HG03520 (cell line): Measurements from ENCODE around the gene LRCH1.

Experiments used
- ATAC-seq: cut with Tn5 transposase; IDR thresholded peaks from one replicate; pipeline ENCODE4 v1.9.1; 2021; ENCODE audit warnings: mild to moderate bottlenecking, moderate library complexity; ENCODE audit not compliant: unreplicated experiment

The LRCH1 gene

DNA sequence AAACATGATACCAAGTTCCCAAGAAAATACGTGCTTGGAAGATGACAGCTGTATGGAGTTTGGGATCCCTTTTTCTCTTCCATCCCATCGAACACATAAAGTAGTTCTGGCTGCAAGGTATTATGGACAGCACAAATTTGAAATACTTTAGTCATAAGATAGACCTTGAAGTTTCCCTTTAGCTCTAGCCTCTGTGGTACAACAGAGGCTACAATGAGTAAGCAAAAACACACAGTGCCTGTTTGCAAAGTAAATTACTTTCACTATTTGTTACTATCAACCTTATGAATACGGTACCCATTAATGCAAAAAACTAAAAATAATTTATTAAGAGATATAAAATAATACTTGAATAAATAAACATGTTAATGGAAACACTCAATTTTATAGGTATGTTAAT lies 21.0 kb upstream of the LRCH1 start:
- no peak for ATAC-seq

DNA sequence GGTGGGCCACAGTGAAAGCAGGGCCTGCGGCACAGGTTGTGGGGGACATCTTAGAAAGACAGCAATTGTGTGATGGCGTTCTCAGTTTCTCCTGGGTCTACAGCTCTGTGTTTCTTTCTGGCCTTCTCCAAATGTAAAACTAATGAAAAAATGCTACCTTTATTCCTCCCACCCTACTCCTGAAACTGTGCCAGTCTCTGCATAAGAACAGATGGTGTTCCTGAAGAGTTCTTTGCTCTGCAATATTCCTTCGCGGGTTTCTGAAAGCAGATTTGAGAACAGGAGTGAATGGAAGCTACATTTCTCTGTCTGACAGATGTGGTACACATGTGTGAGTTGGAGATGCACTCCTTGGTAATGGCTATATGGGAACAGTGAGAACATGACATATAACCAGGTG lies 18.0 kb upstream of the LRCH1 start:
- no peak for ATAC-seq

DNA sequence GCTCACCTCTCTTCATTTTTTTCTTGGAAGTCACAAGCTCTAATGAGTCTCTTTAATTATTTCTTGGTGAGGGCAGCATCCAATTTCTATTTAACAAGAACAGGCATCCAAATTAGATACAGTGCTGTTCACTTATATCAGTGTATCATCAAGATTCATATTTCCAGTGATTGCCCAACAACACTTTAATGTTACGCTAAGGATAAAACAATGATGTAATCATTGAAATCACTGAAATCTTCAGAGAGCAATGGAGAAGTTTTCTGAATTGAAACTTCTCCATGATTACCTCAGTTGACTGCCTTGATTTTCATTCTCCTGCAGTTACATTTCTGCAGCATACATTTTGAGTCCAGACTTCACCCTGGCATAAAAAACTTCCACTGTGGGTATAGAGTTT lies 17.1 kb upstream of the LRCH1 start:
- ATAC-seq, result no peak

DNA sequence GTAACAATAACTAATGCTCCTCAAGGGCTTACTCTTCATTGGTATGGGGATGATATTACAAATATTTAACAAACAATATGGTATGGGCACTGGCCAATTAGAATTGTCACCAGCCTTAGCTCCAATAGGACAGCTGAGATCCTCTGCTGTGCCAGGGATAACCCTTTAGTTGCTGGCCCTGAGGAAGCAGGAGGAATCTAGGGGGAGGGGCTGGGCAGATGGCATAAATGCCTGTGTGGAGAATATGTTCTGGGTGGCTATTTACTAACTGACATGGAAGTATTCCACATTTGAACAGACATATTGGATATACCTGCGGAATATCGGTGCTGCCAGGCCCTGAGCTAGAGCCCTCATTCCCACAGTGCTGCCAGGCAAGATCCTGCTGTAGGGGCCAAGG lies 16.6 kb upstream of the LRCH1 start:
- no peak for ATAC-seq

DNA sequence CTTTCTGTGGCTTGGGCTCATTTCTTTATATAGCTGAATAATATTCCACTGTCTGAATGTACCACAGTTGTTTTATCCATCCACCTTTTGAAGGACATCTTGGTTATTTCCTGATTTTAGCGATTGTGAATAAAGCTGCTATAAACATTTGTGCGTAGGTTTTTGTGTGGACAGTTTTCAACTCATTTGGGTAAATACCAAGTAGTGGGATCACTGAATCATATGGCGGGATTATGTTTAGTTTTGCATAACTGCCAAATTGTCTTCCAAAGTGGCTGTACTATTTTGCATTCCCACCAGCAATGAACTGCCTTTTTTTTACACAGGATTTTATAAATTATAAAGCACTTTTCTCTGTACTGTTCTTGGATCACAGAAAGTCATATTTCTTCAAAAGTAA lies 13.7 kb upstream of the LRCH1 start:
- ATAC-seq, result no peak

DNA sequence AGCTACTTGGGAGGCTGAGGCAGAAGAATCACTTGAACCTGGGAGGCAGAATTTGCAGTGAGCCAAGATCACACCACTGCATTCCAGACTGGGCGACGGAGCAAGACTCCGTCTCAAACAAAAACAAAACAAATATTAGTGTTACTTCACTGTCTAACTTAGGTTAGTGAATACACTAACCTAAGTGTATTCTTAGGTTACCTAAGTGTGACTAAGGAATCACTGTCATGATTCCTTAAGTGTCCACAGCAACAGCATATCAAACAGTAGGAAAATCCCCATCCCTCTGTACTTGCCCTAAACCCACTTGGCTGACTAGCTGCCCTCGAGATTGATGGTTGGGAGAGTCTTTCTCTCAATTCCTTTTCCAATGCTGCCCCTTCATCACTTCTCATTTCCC lies 11.8 kb upstream of the LRCH1 start:
- no peak for ATAC-seq

DNA sequence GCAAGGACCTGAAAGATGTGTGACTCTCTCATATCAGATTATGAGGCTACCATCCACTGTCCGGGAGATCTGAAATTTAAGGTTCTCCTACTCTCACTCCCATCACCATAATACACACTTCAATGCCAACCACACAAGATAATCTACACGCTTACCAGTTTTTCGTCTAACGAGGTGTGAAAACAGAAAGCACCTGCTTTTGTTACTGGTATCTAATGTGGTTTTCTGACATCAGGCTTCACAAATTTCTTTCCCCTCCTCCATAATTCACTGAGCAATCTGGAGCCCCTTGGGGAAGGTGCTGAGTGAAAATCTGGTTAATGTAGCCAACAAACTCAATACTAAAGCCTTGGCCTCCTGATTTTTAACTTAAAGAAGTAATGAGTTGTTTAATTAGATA lies 10.1 kb upstream of the LRCH1 start:
- ATAC-seq, result no peak

DNA sequence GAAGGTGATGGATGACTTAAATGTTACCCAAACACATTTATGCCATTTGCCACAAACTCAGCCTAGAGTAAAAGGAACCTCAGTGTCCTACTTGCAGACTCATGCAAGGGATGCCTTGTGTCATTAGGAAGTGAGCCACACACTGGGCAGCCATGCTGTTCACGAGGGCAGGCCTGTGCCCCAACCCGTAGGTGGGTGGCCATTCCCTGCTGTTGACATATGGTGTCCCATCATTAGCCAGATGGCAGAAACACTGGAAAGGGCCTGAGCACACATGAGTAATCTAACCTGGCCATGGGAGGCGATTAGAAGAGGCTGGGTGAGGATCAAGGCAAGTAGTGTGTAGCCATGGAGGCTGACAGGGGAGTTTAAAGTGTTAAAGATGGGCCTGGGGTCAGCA lies 9.7 kb upstream of the LRCH1 start:
- no peak for ATAC-seq

DNA sequence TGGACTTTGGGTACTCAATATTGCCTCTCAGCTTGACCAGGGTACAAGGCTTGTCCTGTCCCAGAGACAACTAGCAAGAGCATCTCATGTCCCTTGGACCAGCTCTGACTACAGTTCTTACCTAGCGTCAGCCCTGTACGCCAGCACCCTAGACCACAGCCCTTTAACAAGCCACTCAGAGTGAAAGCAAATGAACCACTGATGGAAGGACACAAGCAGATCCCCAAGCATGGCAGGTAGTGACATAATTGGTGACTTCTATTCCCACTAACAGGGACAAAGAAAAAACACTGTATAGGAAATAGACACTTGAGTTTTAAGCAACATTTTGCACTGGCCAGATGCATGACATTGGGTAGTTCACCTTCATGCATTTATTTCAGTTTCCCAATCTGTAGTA lies 8.8 kb upstream of the LRCH1 start:
- ATAC-seq, result peak; percentile 76

DNA sequence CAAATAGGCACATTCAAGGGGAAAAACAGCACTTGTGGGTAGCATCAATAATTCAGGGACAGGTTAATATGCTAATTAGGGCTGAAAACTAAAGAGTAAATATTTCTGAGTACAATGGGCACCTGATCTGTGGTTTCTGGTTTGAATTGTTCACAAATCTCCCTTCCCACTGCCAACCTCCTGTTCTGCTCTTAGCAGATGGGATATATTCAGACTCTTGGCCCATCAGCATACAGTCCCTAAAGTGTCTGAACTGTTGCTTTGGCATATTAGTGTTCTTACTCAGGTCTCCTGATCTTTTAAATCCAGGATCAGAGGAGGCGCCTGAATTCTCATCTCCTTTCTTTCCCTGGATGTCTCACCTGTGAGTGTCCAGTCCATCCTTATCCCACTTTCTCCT lies 8.2 kb upstream of the LRCH1 start:
- no peak for ATAC-seq

DNA sequence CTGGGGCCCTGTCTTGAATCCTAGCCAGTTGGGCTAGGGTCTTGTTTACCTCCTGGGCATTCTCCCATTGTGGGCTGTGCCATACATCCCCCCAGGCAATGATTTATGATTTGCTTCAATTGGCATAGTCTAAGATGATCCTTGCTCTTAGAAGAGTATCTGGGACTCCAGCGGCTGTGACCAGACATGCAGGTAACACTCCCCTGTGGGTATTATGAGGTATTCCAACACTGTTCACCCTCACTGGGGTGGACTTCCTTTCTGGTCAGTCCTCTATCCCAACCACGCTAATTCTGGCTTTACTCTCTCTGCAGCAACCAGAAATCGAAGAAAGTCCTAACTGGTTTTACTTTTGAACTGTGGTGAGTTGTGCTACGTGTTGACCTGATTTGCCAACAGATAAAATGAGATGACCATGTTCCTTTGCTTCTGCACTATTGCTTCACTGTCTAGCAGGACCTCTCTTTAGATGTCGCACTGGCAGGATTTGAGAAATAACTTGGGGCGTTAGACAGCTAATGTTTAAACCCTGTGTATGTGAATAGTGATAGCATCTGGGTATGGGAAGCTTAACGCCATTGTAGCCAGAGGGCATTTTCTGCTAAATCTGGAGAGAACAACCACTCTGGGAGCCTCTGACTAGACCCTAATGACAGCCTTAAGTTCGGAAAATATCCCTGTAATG lies 6.7 kb upstream of the LRCH1 start:
- ATAC-seq, result no peak

DNA sequence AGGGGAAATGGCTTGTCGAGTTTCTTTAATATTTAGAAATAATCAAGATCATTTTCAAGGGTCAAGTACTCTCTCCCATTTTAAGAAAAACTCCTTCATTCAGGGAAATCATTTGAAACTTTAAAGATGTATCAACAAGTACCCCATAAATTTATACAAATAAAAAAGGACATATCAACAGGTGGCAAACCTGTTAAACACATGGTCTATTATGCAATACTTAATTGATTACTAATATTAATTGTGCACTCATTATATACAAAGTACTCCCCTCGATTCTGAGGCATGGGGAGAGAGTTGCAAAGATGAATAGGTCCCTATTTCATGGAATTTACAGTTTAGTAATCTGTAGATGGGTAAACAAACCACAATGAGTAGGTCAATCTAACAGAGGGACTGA lies 2.1 kb upstream of the LRCH1 start:
- no peak for ATAC-seq

DNA sequence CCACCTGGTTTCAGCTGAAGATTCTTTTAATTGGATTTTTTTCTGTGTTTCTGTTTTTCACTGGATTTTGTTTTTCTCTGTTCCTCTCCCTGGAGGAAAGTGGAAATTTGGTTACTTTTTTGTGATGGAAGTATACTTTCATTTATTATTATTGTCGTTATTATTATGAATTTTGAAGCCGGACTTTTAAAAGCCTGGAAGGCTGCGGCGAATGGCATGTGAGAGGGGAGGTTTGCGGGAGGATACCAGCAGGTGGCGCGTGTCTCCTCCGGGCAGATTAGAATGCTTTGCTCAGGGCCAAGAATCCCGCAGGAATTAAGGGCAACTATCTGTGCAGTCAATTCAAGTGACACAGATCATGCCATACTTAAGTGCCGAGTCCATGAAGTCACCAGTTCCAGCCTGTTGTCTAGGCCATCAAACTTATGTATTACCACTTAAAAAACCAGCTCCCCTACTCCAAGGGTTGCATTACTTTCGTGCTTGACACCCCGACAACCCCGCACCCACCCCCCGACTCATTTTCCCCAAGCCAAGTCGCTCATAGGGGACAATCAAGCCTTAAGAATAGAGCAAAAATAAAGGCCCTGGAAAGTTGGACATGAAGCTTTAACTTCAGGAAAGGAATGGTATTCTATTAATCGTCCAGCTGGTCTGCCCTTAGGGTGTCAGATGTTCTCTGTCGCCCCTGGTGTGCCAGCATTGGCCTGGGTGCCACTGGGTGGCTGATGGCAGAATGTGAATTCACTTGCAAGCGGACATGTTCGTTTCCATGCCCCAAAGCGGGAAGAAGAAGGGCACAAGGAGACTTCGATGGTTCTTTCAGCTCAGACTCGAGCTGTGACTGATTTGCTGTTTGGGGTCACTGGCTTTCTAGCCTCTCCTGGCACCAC lies 1.3 kb upstream of the LRCH1 start:
- no peak for ATAC-seq

DNA sequence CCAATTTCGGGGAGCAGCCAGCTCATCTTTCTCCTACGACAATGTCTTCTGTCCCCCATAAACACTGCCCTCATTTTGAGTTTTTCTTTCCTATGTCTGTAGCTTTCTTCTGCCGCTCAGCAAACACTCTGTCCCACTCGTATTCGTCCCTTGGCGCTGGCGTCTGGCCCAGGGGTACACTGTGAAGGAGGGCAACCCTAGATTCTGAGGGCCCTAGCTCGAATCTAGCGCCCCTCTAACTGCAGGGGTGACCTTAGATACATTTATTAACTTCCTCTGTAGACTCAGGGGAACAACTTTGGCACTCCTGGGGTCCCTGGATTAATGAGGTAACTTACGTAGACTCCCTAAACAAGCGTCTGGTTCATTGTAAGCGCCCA lies 677 bp upstream of the LRCH1 start:
- ATAC-seq, result no peak

DNA sequence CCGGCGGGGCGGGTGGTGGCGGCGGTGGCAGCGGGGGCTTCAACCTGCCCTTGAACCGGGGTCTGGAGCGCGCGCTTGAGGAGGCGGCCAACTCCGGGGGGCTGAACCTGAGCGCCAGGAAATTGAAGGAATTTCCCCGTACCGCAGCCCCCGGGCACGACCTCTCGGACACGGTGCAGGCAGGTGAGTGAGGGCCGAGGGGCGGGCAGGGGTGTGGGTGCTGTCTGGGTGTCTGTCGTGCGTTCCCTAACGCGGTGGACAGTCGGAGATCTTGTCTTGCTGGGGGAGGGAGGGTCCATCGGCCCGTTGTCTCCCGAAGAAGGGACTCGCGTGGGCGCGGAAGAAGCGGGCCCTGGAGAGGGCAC lies 533 bp downstream of the LRCH1 start:
- ATAC-seq, result no peak

DNA sequence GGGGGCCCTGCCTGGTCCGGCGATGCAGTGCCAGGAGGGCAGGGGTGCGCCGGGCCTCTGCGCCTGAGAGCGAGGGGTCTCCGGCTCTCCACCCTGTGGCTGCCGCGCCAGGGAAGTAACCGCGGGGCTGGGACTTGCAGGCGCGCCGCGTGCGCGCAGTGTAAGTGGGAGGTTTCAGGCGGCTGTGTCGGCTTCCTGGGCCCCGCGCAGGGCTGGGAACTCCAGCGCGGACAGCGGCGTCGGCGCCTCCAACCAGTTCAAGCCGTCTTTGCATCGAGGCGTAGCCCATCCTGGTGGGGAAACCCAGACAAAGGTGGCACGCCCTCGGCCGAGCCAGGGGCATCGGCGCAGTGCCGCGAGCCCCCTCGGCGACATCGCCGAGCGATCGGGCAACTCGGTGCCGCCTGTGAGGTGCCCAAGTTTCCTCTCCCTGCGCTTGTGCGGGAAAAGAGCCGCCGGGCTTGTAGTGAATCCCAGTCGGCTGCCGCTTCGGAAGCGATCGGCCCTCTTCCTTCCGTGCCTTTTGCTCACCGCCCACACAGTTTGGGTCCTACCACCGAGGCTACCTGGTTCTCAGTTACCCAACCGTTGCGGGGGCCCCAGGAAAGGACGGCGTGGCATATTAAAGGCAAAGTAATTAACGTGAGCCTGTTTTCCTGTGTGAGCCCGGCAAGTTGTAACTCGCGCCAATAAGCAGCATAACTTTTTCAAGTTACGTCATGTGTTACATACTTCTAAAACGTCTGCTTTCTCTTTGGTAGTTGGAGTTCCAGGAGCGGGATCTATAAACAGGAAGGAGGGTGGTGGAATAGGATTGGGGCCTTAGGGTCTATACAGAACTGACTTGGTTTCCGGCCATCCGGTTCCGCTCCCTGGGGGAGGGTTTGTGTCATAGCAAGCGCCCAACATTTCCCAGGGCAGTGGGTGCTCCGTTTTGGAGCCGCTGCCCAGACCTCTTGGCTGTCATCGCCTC lies 1.2 kb downstream of the LRCH1 start:
- peak; percentile 31 for ATAC-seq

DNA sequence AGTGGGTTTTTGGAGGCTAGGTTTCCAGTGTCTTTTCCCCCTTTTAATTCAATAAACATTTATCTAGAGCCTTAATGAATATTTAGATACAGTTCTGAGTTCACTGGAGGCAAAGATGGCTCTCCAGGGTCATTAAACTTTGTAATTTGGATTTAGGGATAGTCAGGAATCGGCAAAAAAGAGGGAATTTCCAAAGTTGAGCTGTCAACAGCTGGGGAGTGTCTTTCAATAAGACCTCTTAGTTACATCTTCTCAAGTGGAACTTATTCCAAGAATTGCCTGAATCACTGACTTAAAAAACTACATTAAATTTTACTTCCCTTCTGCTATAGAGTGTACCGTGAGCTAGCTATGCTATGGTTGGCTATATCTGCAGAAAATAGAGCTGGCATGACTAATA lies 2.0 kb downstream of the LRCH1 start:
- ATAC-seq, result no peak

DNA sequence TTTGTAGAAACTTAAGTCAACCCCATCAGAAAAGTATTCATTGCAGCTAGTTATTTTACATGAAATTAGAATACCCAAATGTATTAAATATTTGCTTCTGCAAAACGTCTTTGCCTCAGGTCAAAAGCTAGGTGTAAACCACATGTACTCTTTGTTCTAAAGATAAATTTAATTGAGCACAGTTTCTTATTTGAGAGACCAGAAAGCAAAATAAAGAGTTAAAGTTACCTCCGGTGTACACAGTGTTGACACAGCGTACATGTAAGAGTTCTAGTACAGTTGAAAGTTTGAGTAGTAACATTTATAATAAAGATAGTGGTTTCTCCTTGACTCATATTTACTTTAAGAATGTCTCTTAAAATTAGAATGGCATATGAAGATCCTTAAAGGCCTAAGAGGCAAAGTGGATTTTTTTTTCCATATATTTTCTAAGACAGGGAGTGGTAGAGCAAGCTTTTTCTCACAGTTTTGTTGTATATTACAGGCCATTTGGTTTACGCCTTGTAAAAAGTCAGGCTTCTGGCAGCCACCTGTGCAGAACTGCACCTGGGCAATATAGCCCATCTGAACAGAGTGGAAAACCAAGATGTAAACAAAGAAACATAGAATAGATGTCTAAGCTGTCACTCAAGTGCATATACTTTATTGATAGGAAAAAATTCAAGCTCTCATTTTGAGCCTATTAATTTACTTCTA lies 2.9 kb downstream of the LRCH1 start:
- no peak for ATAC-seq

DNA sequence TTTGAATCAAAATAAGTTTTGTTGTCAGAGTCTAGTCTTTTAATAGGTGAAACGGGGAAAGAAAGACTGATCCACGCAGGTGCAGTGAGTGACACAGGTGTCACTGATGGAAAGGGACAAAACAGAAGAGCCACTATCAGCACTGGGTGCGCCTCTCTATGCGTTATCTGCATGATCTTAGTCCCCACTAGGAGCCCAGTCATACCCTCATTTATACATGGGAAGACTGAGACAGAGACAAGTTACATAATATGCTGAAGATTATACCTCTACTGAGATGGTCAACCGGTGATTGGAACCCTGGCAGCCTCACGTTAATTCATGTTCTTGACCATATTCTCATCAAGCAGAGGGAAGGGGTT lies 3.4 kb downstream of the LRCH1 start:
- ATAC-seq, result no peak

DNA sequence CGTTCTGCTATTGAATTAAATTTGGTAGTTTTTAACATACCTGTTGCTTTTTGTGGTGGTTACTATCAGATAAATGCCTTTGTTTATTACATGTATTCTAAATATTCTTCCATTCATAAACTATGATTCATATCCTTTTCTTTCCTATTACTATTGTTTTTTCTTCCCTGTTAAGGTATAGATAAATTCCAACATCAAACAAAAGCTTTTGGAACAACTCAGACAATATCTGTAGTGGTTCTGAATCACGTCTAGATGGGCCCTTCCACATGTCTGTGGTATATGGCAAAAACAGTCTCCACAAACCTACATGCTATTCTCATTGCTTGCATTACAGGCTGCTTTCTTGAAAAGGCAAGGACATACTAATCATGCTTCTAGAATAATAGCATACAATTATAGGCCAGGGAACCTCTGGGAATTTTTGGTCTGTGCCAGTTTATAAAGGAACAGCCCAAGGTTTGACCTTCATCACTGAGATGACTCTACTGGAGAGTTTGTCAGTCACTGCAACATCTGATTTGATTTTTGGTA lies 6.4 kb downstream of the LRCH1 start:
- no peak for ATAC-seq

DNA sequence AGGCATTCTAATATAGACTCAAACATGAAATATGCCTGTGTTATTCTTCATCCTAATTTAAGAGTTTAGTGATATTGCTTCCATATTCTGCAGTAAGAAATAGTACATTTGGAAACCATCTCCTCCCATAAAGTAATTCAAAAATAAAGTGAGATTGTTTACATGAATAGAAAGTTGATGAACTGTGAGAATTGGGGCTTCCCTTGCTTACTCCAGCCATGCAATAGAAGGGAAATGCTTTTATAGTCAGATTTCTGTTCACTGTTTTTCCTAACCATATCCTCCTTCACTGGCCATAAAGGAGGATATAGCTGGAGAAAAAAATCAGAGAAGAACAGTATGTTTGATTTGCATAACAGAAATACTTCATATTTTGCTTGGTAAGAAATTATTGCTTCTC lies 7.8 kb downstream of the LRCH1 start:
- no peak for ATAC-seq
